Adrenal gland (tissue), 5 donors: ENCODE data around the gene SDSL.

ENCODE experiments used
- POLR2A ChIP-seq, 2 donors: fragments of 450-650 bp; IDR thresholded peaks; one replicate each; pipeline ENCODE4 v1.6.1; 2017; ENCODE audit warnings: antibody characterized with exemption in 2 of 2, mild to moderate bottlenecking in 2 of 2, moderate library complexity in 1 of 2
- TF ChIP-seq, protein P1 (sequence below), 6 experiments: fragments of 450-650 bp in 4 of 6; fragments of 200-600 bp in 2 of 6; sonication (generic) in 1 of 6; IDR thresholded peaks; 1 replicate in 5 of 6; 2 replicates in 1 of 6; pipeline versions ENCODE4 v1.5.1 to v1.8.0; 2016 to 2021; ENCODE audit warnings: antibody characterized with exemption in 6 of 6, mild to moderate bottlenecking in 2 of 6, moderate library complexity in 1 of 6
- donor health status: DM: no; HTN: no; CAD: no.

GRCh38 chr12:113391145-113391544, 31.0 kb upstream of the SDSL start:
- TF ChIP-seq, protein P1, sequence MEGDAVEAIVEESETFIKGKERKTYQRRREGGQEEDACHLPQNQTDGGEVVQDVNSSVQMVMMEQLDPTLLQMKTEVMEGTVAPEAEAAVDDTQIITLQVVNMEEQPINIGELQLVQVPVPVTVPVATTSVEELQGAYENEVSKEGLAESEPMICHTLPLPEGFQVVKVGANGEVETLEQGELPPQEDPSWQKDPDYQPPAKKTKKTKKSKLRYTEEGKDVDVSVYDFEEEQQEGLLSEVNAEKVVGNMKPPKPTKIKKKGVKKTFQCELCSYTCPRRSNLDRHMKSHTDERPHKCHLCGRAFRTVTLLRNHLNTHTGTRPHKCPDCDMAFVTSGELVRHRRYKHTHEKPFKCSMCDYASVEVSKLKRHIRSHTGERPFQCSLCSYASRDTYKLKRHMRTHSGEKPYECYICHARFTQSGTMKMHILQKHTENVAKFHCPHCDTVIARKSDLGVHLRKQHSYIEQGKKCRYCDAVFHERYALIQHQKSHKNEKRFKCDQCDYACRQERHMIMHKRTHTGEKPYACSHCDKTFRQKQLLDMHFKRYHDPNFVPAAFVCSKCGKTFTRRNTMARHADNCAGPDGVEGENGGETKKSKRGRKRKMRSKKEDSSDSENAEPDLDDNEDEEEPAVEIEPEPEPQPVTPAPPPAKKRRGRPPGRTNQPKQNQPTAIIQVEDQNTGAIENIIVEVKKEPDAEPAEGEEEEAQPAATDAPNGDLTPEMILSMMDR (IDR thresholded peaks at IDR 0.05) = no peak
- no peak for TF ChIP-seq POLR2A (IDR thresholded peaks at IDR 0.05)
